Fibroblast of pulmonary artery (primary cell): ENCODE results near the gene SEC16B.
A peak's percentile ranks its signal among the peaks of the same experiment; 100 is the strongest.

Source experiments
- DNase-seq: peaks from one replicate; pipeline ENCODE4 v3.0.0-alpha.2; 2010; ENCODE audit warnings: low read depth
- H3K4me3 ChIP-seq: replicated peaks from 2 replicates; pipeline ENCODE4 v1.5.1; 2011; ENCODE audit warnings: low read depth, mild to moderate bottlenecking, control low read depth, low read length, moderate library complexity
- CTCF ChIP-seq: IDR thresholded peaks from 2 replicates; pipeline ENCODE4 v1.5.1; 2011; ENCODE audit warnings: mild to moderate bottlenecking, control low read depth, low read length, inconsistent platforms; ENCODE audit errors: missing control alignments

The SEC16B gene

GRCh38 chr1:177966199-177966598 is 3.7 kb downstream of the SEC16B start:
- no peak for TF ChIP-seq CTCF
- no peak overlapping the region for H3K4me3 ChIP-seq
- DNase-seq = no peak

GRCh38 chr1:177965293-177965692 is 4.6 kb downstream of the SEC16B start:
- H3K4me3 ChIP-seq = no peak overlapping the region
- TF ChIP-seq CTCF = no peak

GRCh38 chr1:177964336-177964735 is 5.5 kb downstream of the SEC16B start:
- H3K4me3 ChIP-seq = no peak overlapping the region
- DNase-seq = no peak
- TF ChIP-seq CTCF = no peak

More at GRCh38 chr1:177965293-177965692, 4.6 kb downstream of the SEC16B start:
- no peak for DNase-seq

GRCh38 chr1:177960939-177961622 is 8.8 kb downstream of the SEC16B start:
- TF ChIP-seq CTCF = no peak
- DNase-seq = peak; percentile 20
- no peak overlapping the region for H3K4me3 ChIP-seq

GRCh38 chr1:177959811-177960515 is 9.9 kb downstream of the SEC16B start:
- peak; percentile 65 for DNase-seq
- peak; percentile 49 for TF ChIP-seq CTCF
- no peak overlapping the region for H3K4me3 ChIP-seq

GRCh38 chr1:177958092-177958491 is 11.8 kb downstream of the SEC16B start:
- DNase-seq = no peak
- TF ChIP-seq CTCF = no peak
- no peak overlapping the region for H3K4me3 ChIP-seq
